Measurements from ENCODE around the gene PRR33. TPM values are rescaled to one million over a fixed set of nuclear protein-coding genes. Genes with fewer than 3 reads are reported as not detected.

PRR33 gene
- polyA plus RNA-seq, 2 of the 4 experiments (the other 2 are of a cell fraction) = not detected

- no peak overlapping the region for H3K4me2 ChIP-seq
- H3K9me3 ChIP-seq = no peaks in the 10 kb centered on the region
- POLR2A ChIA-PET = no interaction called here
- H3K4me3 ChIP-seq = no peak overlapping the region
- CTCF ChIA-PET = interaction anchor here (0.7 to 14.5 kb wide), 11 partner anchors 17 to 305 kb away, joined by 3 to 174 read pairs (median 11); partner anchors contain the start of genes SYT8 and TNNI2
- FAIRE-seq = no peak
- TF ChIP-seq CBX2 (IDR thresholded peaks at IDR 0.05; ENCODE audit: borderline replicate concordance, low read depth) (no peak), RNF2 (IDR thresholded peaks at IDR 0.05; ENCODE audit: borderline replicate concordance, low read depth) (no peak), BCL3 (IDR thresholded peaks at IDR 0.05) (no peak), SMC3 (IDR thresholded peaks at IDR 0.05) (no peak), MAZ (IDR thresholded peaks at IDR 0.05; ENCODE audit: borderline replicate concordance, low read depth, low read length) (no peak), CBX8 (IDR thresholded peaks at IDR 0.05) (no peak), RARB (CRISPR knock-in tag; IDR thresholded peaks at IDR 0.05) (no peak), USF2 (IDR thresholded peaks at IDR 0.05) (no peak), POLR2AphosphoS2 (conservative IDR thresholded peaks at IDR 0.05; ENCODE audit: low read length) (no peak), KDM1A (IDR thresholded peaks at IDR 0.05; ENCODE audit: low read depth) (no peak), NPAS2 (CRISPR knock-in tag; IDR thresholded peaks at IDR 0.05; ENCODE audit: borderline replicate concordance) (no peak), PBX3 (IDR thresholded peaks at IDR 0.05) (no peak), ZFP36 (IDR thresholded peaks at IDR 0.05; ENCODE audit: borderline replicate concordance, partially characterized antibody) (no peak), ZC3H11A (IDR thresholded peaks at IDR 0.05) (no peak), HMGXB4 (CRISPR knock-in tag; IDR thresholded peaks at IDR 0.05; ENCODE audit: borderline replicate concordance) (no peak), HOXA7 (CRISPR knock-in tag; IDR thresholded peaks at IDR 0.05) (no peak)
- WGBS (ENCODE audit: missing lambda C conversion rate) = 62% methylated on average over 11 of the region's 21 CpGs
- no peak for DNase-seq (ENCODE audit: low read depth in 1 of 2, low spot score in 1 of 2)
- no peak for ATAC-seq
- H3K4me1 ChIP-seq = no peaks in the 10 kb centered on the region
- H3K27ac ChIP-seq = no peak overlapping the region
Observed at GRCh38 chr11:1851468-1852180, 40.1 kb downstream of the PRR33 start.

DNA sequence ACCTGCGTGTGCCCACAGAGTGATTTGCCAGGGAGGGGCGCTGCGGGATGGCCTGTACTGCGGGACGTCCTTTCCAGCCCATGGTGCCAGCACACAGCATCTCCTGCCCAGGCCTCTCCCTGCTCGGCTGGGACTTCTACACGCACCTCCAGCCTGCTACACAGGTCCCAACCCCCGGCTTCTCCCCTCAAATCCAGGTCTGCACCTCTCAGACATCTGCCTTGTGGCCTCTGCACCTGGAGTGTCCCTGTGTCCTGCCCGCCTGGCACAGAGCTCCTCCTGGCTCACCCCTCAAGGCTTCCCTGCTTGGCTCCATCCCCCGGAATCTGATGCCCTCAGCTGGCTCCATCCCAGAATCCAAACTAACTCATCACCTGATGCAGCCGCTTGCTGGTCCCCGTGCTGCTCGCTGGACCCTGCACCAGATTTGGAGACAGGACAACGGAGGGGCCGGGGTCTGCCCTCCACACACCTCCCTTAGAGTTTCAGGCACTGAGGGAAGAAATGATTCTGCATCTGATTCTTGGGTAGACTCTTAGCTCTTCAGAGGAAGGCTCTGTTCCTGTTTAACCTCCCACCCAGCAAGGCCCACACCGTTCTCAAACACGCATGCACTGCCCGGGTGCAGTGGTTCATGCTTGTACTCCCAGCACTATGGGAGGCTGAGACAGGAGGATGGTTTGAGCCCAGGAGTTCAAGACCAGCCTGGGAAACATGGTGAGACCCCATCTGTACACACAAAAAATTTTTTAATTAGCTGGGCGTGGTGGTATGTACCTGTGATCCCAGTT is 42.9 kb downstream of the PRR33 start:
- Histone ChIP-seq H3K4me1 (peaks cover 7% of the 10 kb centered on the region), H3K27ac (no peak overlapping the region; a peak in 1 of 6 replicates), H3K4me3 (no peak overlapping the region), H3K4me2 (no peak overlapping the region), H3K9me3 (no peaks in the 10 kb centered on the region)
- ChIA-PET CTCF (interaction anchor here (0.6 to 14.5 kb wide), 17 partner anchors 11 to 338 kb away, joined by 3 to 174 read pairs (median 12); partner anchors contain the start of genes SYT8, TNNI2 and TNNT3), POLR2A (no interaction called here)
- WGBS (ENCODE audit: missing lambda C conversion rate) = 77% methylated on average over 19 of the region's 19 CpGs
- ATAC-seq = no peak
- FAIRE-seq = no peak
- no peak for DNase-seq (ENCODE audit: low read depth in 1 of 2, low spot score in 1 of 2)
- TF ChIP-seq FOSB (CRISPR knock-in tag; IDR thresholded peaks at IDR 0.05) (no peak), CBX2 (IDR thresholded peaks at IDR 0.05; ENCODE audit: borderline replicate concordance, low read depth) (no peak), GATA3 (IDR thresholded peaks at IDR 0.05; ENCODE audit: borderline replicate concordance) (no peak), CTCF (IDR thresholded peaks at IDR 0.05) (no peak), ZSCAN20 (CRISPR knock-in tag; IDR thresholded peaks at IDR 0.05) (no peak), NPAS2 (CRISPR knock-in tag; IDR thresholded peaks at IDR 0.05; ENCODE audit: borderline replicate concordance) (no peak), HEYL (CRISPR knock-in tag; IDR thresholded peaks at IDR 0.05) (no peak), PBX3 (IDR thresholded peaks at IDR 0.05) (no peak), MAFK (IDR thresholded peaks at IDR 0.05; ENCODE audit: partially characterized antibody) (no peak), JUNB (IDR thresholded peaks at IDR 0.05) (no peak), ZFP36 (IDR thresholded peaks at IDR 0.05; ENCODE audit: borderline replicate concordance, partially characterized antibody) (no peak), NR3C1 (IDR thresholded peaks at IDR 0.05) (no peak), KDM5A (IDR thresholded peaks at IDR 0.05) (no peak), POLR2A (IDR thresholded peaks at IDR 0.05; ENCODE audit: low read length) (no peak)
- TF ChIP-seq, protein P1, sequence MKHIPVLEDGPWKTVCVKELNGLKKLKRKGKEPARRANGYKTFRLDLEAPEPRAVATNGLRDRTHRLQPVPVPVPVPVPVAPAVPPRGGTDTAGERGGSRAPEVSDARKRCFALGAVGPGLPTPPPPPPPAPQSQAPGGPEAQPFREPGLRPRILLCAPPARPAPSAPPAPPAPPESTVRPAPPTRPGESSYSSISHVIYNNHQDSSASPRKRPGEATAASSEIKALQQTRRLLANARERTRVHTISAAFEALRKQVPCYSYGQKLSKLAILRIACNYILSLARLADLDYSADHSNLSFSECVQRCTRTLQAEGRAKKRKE (CRISPR knock-in tag; IDR thresholded peaks at IDR 0.05; ENCODE audit: low read depth) = no peak

Measured in A549 (cell line).